Subcutaneous abdominal adipose tissue (tissue), 5 donors: ENCODE measurements around the gene VANGL2.

ENCODE experiments used
- H3K27ac ChIP-seq: one replicate; pipeline ENCODE4 v1.7.0; 2013; ENCODE audit warnings: low read depth, mild to moderate bottlenecking, inconsistent platforms, low read length, moderate library complexity
- H3K27me3 ChIP-seq, 5 donors: one replicate each; pipeline ENCODE4 v1.7.0; 2013; ENCODE audit warnings: low read length in 5 of 5, inconsistent platforms in 1 of 5; ENCODE audit not compliant: control insufficient read depth in 5 of 5, insufficient read depth in 4 of 5
- H3K36me3 ChIP-seq, 5 donors: one replicate each; pipeline ENCODE4 v1.7.0; 2013; ENCODE audit warnings: low read length in 5 of 5; ENCODE audit not compliant: control insufficient read depth in 5 of 5, insufficient read depth in 5 of 5
- H3K4me1 ChIP-seq, 5 donors: one replicate each; pipeline ENCODE4 v1.7.0; 2013; ENCODE audit warnings: low read length in 5 of 5, mild to moderate bottlenecking in 3 of 5, moderate library complexity in 1 of 5; ENCODE audit not compliant: control insufficient read depth in 5 of 5, insufficient read depth in 5 of 5
- H3K4me3 ChIP-seq, 5 donors: one replicate each; pipeline ENCODE4 v1.7.0; 2013; ENCODE audit warnings: low read length in 5 of 5, low read depth in 1 of 5
- H3K9ac ChIP-seq, 5 donors: one replicate each; pipeline ENCODE4 v1.7.0; 2013; ENCODE audit warnings: low read length in 5 of 5, mild to moderate bottlenecking in 4 of 5, moderate library complexity in 3 of 5
- H3K9me3 ChIP-seq, 5 donors: one replicate each; pipeline ENCODE4 v1.7.0; 2013; ENCODE audit warnings: low read length in 5 of 5; ENCODE audit not compliant: control insufficient read depth in 5 of 5
- donor health status: healthy.
- donor health status: healthy.
- donor health status: healthy.
- donor health status: healthy.
- donor health status: healthy.

The VANGL2 gene

DNA sequence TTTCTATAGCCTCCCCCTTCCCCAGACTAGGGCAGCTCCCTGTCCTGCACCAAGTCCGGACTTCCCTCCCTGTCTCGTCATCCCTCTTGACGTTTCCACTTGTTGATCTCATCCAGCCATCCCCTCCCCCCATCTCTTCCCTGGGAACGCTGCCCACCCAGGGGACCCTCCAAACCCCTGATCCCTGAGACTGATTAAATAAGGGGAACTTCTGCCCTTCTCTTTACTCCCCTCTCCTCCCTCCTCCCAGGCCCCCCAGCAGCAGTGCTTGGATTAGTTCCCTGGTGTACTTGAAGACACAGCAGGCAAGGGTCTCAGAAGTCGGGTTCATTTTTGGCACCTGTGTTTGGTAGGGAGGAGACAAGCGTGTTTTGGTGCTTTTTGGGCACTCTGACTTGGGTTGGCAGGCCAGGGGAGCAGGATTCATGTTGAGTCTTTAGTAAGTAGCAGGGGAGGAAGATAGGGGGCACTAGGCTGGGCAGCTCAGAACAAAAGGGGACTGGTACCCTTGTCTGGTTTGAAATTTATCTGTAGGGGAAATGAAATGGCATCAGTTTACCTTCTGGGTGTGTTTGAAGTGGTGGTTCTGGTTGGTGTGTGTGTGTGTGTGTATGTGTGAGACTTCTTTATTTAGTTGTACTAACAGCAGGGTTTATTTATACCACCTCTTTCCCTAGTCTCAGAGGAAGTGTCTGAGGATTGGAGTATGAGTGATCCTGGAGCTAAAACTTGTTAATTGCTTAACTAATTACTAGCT is 11.1 kb downstream of the VANGL2 start:
- H3K9me3 ChIP-seq = no peaks in the 10 kb centered on the region
- H3K4me1 ChIP-seq = no peaks in the 10 kb centered on the region
- H3K27me3 ChIP-seq = peaks cover 0 to 15% (median 5%) of the 10 kb centered on the region in 5 donors
- H3K9ac ChIP-seq = no peak overlapping the region
- no peak overlapping the region for H3K4me3 ChIP-seq
- no peak overlapping the region for H3K27ac ChIP-seq
- no peaks in the 10 kb centered on the region for H3K36me3 ChIP-seq

DNA sequence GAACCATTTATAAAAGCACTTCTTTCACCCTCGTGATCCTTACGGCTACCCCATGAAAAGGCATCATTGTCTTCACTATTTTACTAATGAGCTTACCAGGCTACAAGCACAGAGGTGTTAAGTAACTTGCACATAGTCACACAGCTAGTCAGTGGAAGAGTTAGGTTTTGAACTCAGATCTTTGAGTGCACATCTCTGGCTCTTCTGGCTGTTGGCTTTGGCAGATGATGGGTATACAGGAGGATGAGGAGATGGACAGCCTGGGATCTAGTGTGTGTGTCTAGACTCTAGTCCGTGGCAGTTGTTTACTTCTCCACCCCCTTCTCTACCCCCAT is 11.6 kb downstream of the VANGL2 start:
- Histone ChIP-seq H3K4me1 (no peaks in the 10 kb centered on the region), H3K4me3 (no peak overlapping the region), H3K27me3 (peaks cover 0 to 15% (median 5%) of the 10 kb centered on the region in 5 donors), H3K9me3 (no peaks in the 10 kb centered on the region), H3K9ac (no peak overlapping the region), H3K27ac (no peak overlapping the region), H3K36me3 (no peaks in the 10 kb centered on the region)

DNA sequence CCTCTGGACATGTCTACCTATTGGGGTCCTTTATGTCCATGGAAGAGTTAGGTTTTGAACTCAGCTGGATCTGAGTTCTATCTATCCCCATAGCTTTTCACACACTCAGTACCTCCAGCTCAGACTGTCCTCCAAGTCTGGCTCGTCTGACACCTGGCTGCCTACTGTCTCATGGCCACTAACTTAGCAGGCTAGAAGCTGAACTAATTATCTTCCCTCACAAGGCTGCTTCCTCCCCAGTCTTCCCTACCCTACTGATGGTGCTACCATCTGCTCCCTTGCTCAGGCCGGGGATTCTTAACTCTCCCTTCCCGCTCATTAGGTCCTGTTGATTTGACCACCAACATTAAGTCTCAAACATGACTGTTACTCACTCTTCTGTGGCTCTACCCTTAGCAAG is 13.4 kb downstream of the VANGL2 start:
- Histone ChIP-seq H3K27ac (no peak overlapping the region), H3K9ac (no peak overlapping the region), H3K4me3 (no peak overlapping the region), H3K9me3 (no peaks in the 10 kb centered on the region), H3K27me3 (peaks cover 0 to 19% (median 5%) of the 10 kb centered on the region in 5 donors), H3K36me3 (peaks cover 0 to 3% (median 0%) of the 10 kb centered on the region in 5 donors), H3K4me1 (no peaks in the 10 kb centered on the region)

DNA sequence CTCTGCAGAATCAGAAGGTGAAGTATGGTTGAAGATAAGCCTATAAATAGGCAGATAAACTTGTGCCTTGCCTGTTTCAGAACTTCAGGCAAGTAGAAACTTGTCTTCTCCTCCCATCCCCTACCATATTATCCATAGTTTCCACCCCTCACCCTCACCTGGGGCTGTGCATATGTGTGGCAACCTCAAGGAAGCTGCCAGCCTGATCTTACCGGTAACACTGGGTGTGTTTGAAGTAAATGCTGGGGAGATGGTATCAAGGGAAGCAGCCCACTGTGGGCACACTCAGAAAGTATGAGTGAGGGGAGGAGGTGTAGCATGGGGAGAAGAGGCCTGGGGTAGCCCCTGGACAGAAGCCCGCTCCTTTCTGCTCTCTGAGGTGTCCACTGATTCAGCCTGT is 14.5 kb downstream of the VANGL2 start:
- no peak overlapping the region for H3K4me3 ChIP-seq
- H3K27ac ChIP-seq = no peak overlapping the region
- H3K36me3 ChIP-seq = peaks cover 0 to 3% (median 0%) of the 10 kb centered on the region in 5 donors
- H3K9ac ChIP-seq = no peak overlapping the region
- no peaks in the 10 kb centered on the region for H3K9me3 ChIP-seq
- H3K27me3 ChIP-seq = peaks cover 0 to 19% (median 5%) of the 10 kb centered on the region in 5 donors
- H3K4me1 ChIP-seq = no peaks in the 10 kb centered on the region

DNA sequence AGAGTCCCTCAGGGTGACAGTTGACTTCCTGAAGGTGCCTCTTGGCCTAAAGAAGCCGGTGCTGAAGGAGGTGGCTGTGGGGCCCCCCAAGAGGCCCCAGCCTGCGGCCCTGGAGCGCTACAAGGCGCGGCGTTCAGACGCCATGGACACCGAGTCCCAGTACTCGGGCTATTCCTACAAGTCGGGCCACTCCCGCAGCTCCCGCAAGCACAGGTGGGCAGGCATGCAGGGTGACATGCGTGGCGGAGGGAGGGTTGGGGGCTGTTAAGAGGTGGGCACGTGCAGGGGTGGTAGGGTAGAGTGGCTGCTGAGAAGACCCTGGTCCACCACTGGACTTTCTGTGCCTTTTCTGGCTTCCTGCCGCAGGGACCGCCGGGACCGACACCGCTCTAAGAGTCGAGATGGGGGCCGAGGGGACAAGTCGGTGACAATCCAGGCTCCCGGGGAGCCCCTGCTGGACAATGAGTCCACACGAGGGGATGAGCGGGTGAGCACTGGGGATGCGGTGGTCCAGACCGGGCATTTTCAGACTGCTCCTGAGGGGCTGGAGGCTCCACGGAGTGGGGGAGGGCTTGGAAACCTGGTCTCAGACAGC is 15.4 kb downstream of the VANGL2 start:
- peaks cover 0 to 3% (median 0%) of the 10 kb centered on the region in 5 donors for H3K36me3 ChIP-seq
- H3K4me1 ChIP-seq = no peaks in the 10 kb centered on the region
- no peak overlapping the region for H3K9ac ChIP-seq
- H3K27ac ChIP-seq = no peak overlapping the region
- peaks cover 0 to 19% (median 5%) of the 10 kb centered on the region in 5 donors for H3K27me3 ChIP-seq
- no peaks in the 10 kb centered on the region for H3K9me3 ChIP-seq
- H3K4me3 ChIP-seq = no peak overlapping the region

DNA sequence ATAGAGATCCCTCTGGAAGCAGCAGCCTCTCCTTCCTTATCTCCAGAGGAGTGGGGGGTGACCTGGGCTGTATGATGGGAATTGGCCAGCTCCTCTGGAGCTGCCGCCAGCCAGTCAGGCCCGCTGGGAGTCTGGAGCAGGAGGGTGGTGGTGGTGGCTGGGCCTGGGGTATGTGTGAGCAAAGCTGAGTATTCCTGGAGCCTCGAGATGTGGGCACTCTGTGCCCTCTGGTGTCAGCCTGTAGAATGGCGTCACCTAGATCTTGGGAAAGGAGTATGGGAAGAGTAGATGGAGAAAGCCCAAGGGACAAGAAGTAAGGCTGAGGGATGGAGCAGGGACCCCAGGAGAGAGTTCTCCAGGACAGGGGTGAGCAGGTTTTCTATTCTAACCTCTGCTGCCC is 16.0 kb downstream of the VANGL2 start:
- H3K36me3 ChIP-seq = peaks cover 0 to 3% (median 0%) of the 10 kb centered on the region in 5 donors
- H3K27ac ChIP-seq = no peak overlapping the region
- no peaks in the 10 kb centered on the region for H3K9me3 ChIP-seq
- no peak overlapping the region for H3K4me3 ChIP-seq
- H3K27me3 ChIP-seq = peaks cover 0 to 14% (median 3%) of the 10 kb centered on the region in 5 donors
- H3K4me1 ChIP-seq = no peaks in the 10 kb centered on the region
- no peak overlapping the region for H3K9ac ChIP-seq

DNA sequence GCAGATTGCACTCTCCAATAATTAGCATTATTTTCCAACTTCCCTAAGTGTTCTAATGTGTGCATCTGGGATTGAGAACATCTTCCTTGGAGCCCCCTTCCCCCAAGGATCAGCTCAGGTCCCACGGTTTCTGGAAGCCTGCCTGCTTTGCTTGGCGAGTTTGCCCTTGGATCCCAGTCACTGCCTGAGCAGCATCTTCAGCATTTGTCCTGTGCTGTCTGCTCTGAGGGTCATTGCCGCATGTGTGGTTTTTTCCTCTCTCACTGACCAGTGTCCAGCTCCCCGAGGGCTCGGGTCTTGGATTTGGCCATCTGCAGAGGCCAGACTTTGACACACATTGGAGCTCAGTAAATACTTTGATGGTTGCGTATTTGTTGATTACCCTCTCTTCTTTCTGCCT is 18.1 kb downstream of the VANGL2 start:
- H3K36me3 ChIP-seq = peaks cover 0 to 3% (median 0%) of the 10 kb centered on the region in 5 donors

DNA sequence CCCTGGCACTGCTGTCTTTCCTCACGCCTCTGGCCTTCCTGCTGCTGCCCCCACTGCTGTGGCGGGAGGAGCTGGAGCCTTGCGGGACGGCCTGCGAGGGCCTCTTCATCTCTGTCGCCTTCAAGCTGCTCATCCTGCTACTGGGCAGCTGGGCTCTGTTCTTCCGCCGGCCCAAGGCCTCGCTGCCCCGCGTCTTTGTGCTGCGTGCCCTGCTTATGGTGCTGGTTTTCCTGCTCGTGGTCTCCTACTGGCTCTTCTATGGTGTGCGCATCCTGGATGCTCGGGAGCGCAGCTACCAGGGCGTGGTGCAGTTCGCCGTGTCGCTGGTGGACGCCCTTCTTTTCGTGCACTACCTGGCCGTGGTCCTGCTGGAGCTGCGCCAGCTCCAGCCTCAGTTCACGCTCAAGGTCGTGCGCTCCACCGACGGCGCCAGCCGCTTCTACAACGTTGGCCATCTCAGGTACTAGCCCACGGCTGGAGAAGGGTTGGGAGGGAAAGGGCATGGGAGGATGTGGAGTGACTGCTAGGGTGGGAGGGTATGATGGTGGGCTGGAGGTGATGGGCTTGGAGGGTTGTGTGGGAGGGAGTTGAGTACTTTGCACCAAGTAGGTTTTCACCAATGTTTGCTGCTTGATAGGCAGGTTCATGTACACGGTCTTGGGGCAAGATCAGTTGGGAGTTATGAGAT is 18.9 kb downstream of the VANGL2 start:
- no peaks in the 10 kb centered on the region for H3K9me3 ChIP-seq
- no peak overlapping the region for H3K27ac ChIP-seq
- H3K4me3 ChIP-seq = no peak overlapping the region
- H3K9ac ChIP-seq = no peak overlapping the region
- no peaks in the 10 kb centered on the region for H3K4me1 ChIP-seq
- H3K27me3 ChIP-seq = peaks cover 0 to 4% (median 0%) of the 10 kb centered on the region in 5 donors
- H3K36me3 ChIP-seq = peaks cover 0 to 3% (median 0%) of the 10 kb centered on the region in 5 donors

More for the DNA sequence above, 18.1 kb downstream of the VANGL2 start:
- H3K9me3 ChIP-seq = no peaks in the 10 kb centered on the region
- H3K27me3 ChIP-seq = peaks cover 0 to 8% (median 0%) of the 10 kb centered on the region in 5 donors
- no peak overlapping the region for H3K9ac ChIP-seq
- no peak overlapping the region for H3K4me3 ChIP-seq
- no peak overlapping the region for H3K27ac ChIP-seq
- H3K4me1 ChIP-seq = no peaks in the 10 kb centered on the region

DNA sequence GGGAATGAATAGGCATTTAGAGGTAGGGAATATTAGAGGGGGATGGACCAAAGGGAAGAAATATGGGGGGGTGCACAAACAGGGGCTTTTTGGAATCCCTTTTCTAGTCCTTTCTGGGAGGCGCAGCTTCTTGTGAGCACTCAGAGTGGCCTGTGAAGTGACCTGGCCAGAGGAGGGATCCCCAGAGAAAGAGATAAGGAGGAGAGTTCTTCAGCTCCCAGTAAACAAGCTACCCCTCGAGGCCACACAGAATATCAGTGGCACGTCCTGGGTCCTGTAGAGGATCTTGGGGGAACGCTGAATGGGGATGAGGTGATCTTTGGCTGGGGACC is 19.4 kb downstream of the VANGL2 start:
- Histone ChIP-seq H3K4me1 (no peaks in the 10 kb centered on the region), H3K36me3 (peaks cover 0 to 3% (median 0%) of the 10 kb centered on the region in 5 donors)

More for the DNA sequence above, 19.4 kb downstream of the VANGL2 start:
- H3K27ac ChIP-seq = no peak overlapping the region
- no peaks in the 10 kb centered on the region for H3K9me3 ChIP-seq
- no peak overlapping the region for H3K9ac ChIP-seq
- no peak overlapping the region for H3K4me3 ChIP-seq
- H3K27me3 ChIP-seq = peaks cover 0 to 4% (median 0%) of the 10 kb centered on the region in 5 donors
